ENCODE results near the gene SEC14L2. TPM values are rescaled to one million over a fixed set of nuclear protein-coding genes. Genes with fewer than 3 reads are reported as not detected.

Gene SEC14L2
- polyA plus RNA-seq, 3 donors from 2014 or later: 0.23 to 1.6 TPM; not detected in 1

DNA sequence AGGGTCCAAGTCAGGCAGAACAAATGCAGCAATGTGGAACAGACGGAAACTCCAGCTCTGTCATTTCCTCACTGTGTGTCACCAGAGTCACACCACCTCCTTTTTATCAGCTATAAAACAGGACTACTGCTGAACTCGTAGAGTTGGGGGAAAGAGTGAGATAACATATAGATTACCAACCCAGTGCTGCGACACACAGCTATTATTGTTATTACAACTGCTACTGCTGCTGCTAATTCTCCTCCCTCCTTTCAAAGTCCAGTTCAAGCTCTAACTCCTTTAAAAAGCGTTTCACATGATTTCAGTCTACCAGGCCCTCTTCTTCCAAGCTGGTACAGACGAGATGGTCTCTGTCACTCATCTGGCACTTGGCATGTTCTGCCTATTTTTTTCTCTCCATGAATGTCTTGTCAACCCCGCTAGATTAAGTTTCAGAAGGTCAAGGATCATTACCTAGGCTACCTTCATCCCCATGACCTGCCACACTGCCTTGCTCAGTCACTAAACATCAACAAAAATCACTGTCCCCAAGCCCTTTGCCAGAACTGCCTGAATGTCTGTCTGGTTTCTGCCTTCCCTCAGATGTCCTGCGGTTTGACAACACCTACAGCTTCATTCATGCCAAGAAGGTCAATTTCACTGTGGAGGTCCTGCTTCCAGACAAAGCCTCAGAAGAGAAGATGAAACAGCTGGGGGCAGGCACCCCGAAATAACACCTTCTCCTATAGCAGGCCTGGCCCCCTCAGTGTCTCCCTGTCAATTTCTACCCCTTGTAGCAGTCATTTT lies 25.1 kb downstream of the SEC14L2 start:
- peaks cover 9 to 21% (median 15%) of the 10 kb centered on the region in 3 donors for H3K27me3 Mint-ChIP-seq (ENCODE audit: low read depth in 3 of 3)
- H3K4me3 Mint-ChIP-seq: peak overlapping the region; percentile 97 to 99 (median 98)
- no peak for DNase-seq
- H3K4me1 Mint-ChIP-seq: peaks cover 40 to 51% of the 10 kb centered on the region in 2 donors
- peaks cover 0 to 5% (median 4%) of the 10 kb centered on the region in 3 donors for H3K36me3 Mint-ChIP-seq
- peak overlapping the region; percentile 8 to 100 (median 99) for H3K27ac Mint-ChIP-seq
- no peaks in the 10 kb centered on the region for H3K9me3 Mint-ChIP-seq

DNA sequence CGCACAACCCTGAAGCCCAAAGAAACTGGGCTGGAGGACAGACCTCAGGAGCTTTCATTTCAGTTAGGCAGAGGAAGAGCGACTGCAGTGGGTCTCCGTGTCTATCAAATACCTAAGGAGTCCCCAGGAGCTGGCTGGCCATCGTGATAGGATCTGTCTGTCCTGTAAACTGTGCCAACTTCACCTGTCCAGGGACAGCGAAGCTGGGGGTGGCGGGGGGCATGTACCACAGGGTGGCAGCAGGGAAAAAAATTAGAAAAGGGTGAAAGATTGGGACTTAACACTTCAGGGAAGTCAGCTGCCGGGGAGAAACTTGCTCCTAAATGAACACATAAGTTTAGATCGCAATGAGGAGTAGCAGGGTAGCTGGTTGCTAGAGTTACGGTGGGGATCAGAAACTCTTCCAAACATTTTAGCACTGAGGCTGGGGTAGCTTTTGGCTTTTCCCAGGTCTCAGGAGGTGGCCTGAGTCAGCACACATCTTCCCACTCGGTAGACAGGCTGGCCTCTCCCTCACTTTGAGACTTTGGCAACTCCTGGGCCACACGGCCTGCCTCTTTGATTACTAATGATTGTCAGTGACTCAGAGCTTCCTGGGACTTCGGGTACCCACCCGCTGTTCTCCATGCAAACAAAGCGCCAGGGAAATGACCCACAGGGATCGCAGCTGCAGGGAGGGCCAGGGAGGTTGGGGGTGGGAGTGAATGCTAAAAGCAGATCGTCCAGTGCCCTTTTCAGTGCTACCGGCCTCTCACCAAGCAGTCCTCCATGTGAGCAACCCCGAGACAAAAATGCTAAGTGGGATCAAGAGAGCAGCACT lies 25.9 kb downstream of the SEC14L2 start:
- Mint-ChIP-seq H3K36me3 (peaks cover 1 to 5% (median 4%) of the 10 kb centered on the region in 3 donors), H3K27ac (peak overlapping the region; percentile 98 to 100 (median 99)), H3K27me3 (ENCODE audit: low read depth in 3 of 3) (peaks cover 9 to 21% (median 15%) of the 10 kb centered on the region in 3 donors), H3K4me1 (peaks cover 44 to 58% of the 10 kb centered on the region in 2 donors), H3K9me3 (no peaks in the 10 kb centered on the region), H3K4me3 (peak overlapping the region; percentile 97 to 99 (median 98))
- DNase-seq: no peak

DNA sequence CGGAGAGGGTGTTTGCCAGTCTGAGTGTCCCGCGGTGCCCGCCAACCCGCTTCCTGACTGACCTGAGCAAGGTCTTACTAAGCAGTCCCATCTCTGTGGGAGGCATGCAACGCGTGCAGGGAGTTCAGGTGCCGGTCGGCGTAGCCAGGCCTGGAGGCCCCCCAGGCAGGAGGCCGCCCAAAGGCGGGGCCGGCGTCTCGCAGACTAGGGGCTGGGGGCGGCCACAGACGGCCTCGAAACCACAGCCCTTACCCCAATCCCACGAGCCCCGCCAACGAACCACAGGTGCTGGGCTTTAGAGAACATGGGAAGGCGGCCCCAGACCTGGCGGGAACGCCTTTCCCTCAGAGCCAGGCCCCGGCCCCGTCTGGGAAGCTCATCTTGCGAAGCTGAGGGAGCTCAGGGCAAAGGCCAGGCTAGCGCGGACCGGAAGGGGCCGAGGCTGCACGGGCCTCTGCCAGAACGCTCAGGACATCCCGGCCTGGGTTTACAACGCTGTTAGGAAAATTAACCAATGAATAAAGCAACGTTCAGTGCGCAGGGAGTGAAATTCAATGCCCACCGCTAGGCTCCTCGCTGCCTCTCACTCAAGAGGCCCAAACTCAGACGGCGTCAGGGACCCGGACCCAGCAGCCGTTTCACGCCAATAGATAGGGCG lies 26.6 kb downstream of the SEC14L2 start:
- Mint-ChIP-seq H3K27me3 (ENCODE audit: low read depth in 3 of 3) (peaks cover 9 to 21% (median 15%) of the 10 kb centered on the region in 3 donors), H3K9me3 (no peaks in the 10 kb centered on the region)

DNA sequence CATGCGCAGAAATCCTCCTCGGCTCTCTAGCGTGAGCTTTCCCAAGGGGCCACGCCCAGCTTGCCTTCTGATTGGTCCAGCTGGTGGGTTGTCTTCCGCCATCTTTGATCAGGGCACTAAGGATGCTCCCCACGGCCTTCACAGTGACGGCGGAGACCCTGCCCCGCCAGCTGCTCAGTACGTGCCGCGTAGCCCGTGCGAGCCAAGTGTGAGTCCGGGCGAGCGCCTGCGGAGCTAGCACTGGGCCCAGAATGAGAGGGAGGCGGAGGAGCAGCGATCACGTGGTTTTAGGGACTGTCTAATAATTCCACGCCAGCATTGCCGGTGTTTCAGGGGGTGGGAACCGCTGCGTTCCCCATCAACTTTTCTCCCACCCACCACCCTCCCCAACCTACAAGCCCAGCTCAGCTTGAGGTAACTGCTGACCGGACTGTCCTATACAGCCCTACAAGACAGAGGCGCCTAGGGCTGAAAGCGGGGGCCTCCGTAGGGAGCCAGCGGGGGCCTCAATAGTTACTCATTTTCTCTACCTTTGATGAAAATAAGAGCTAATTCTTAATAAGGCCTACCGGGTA lies 27.2 kb downstream of the SEC14L2 start:
- Mint-ChIP-seq H3K27me3 (ENCODE audit: low read depth in 3 of 3) (peaks cover 10 to 21% (median 15%) of the 10 kb centered on the region in 3 donors), H3K27ac (peak overlapping the region; percentile 98 to 100 (median 99)), H3K36me3 (peaks cover 0 to 7% (median 5%) of the 10 kb centered on the region in 3 donors), H3K4me1 (peaks cover 44 to 58% of the 10 kb centered on the region in 2 donors), H3K9me3 (no peaks in the 10 kb centered on the region), H3K4me3 (peak overlapping the region; percentile 97 to 99 (median 98))
- DNase-seq: peak; percentile 97 to 99 (median 98)

More for the DNA sequence above, 26.6 kb downstream of the SEC14L2 start:
- peaks cover 44 to 58% of the 10 kb centered on the region in 2 donors for H3K4me1 Mint-ChIP-seq
- peaks cover 0 to 7% (median 5%) of the 10 kb centered on the region in 3 donors for H3K36me3 Mint-ChIP-seq
- peak overlapping the region; percentile 98 to 100 (median 99) for H3K27ac Mint-ChIP-seq
- no peak for DNase-seq
- H3K4me3 Mint-ChIP-seq: peak overlapping the region; percentile 97 to 99 (median 98)

DNA sequence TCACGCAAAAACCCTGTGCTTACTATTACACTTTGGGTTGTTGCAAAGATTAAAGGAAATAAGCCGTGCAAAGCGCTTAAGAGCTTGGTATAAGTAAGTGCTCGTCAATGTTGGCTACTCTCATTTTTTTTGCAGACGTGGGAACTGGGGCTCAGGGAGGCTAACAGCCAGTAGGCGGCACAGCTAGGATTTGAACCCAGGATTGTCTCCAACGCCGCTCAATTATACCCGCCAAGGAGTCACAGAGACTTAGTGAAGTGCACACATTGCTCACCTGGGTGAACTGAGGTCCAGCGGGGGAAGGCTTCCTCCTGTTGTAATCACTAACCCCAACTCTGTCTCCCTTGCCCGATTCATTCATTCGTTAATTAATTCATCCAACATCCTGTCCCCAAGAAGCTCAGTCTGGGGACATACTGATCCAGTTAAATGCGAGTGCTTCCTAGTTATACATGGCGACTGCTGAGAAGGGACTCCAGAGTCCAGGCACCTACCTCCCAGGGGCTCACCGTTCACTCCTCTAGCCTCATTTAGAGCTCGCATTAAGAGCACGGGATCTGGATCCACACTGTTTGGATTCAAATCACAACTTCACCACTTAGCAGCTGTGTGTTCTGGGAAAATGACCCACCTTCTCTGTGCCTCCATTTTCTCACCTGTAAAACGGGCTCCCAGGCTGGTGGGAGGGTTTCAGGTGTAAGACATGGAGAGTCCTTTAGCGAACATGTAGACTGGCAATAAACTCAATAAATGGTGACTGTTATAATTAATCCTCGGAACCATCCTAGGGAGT lies 27.9 kb downstream of the SEC14L2 start:
- H3K4me1 Mint-ChIP-seq: peaks cover 44 to 58% of the 10 kb centered on the region in 2 donors
- no peak for DNase-seq
- peak overlapping the region; percentile 98 to 100 (median 99) for H3K27ac Mint-ChIP-seq
- peaks cover 10 to 21% (median 15%) of the 10 kb centered on the region in 3 donors for H3K27me3 Mint-ChIP-seq (ENCODE audit: low read depth in 3 of 3)
- H3K9me3 Mint-ChIP-seq: no peaks in the 10 kb centered on the region
- H3K4me3 Mint-ChIP-seq: peak overlapping the region; percentile 97 to 99 (median 98)
- peaks cover 0 to 7% (median 5%) of the 10 kb centered on the region in 3 donors for H3K36me3 Mint-ChIP-seq

DNA sequence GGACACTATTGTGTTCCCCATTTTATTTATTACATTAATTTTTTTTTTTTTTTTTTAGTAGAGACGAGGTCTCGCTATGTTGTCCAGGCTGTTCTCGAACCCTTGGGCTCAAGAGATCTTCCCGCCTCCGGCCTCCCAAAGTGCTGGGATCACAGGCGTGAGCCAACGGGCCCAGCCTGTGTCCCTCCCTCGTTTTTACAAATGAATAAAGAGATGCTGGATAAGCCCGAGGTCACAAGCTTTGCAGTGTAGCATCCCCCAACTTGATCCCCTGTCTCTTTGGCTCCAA lies 28.5 kb downstream of the SEC14L2 start:
- H3K36me3 Mint-ChIP-seq: peaks cover 0 to 11% (median 9%) of the 10 kb centered on the region in 3 donors
- no peaks in the 10 kb centered on the region for H3K9me3 Mint-ChIP-seq
- H3K4me3 Mint-ChIP-seq: peak overlapping the region; percentile 85 to 99 (median 97)
- peaks cover 10 to 21% (median 15%) of the 10 kb centered on the region in 3 donors for H3K27me3 Mint-ChIP-seq (ENCODE audit: low read depth in 3 of 3)
- DNase-seq: no peak
- H3K27ac Mint-ChIP-seq: peak overlapping the region; percentile 92 to 99 (median 94)
- H3K4me1 Mint-ChIP-seq: peaks cover 44 to 58% of the 10 kb centered on the region in 2 donors

DNA sequence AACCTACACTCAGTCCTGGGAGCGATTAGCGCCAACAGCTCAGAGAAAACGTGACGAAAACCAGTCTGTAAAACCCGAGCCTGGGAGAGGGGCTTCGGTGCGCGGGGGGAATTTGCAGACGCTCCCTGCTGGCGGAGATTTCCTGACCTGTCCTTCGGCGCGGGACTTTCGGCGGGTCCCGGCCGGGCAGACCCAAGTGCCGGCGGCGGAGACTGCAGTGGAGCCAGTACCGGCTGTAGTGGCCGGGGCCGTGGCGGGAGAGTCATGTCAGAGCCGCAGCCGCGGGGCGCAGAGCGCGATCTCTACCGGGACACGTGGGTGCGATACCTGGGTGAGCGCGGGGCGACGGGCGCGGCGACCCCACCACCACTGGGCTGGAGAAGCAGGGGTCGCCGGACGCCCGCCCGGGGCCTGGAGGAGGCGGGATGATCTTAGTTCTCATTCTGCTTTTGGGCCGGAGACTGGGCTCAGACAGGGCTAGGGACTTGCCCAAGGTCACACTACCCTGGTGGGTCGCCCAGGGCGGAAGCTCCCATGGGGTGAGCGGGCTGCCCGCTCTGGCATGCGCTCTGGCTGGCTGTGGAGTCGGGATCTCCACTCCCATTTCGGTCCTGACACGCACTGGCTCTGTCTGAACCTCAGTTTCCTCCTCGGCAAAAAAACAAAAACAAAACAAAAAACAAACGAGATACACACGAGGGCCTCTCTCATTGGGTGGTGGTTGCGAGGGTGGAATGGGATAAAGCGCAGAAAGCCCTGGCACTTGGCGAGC lies 29.0 kb downstream of the SEC14L2 start, which contains the start of gene MTFP1:
Gene MTFP1, plus strand, starts transcription at position 153 of the 772 bp plus-strand sequence. Its CDS starts 112 bp downstream, at position 265.
- peak within 1 kb of the TSS; percentile 98 to 100 (median 99) for H3K27ac Mint-ChIP-seq
- H3K27me3 Mint-ChIP-seq (ENCODE audit: low read depth in 3 of 3): peaks cover 10 to 21% (median 15%) of the 10 kb centered on the region in 3 donors
- DNase-seq: peak; percentile 44 to 60 (median 46)
- peaks cover 44 to 58% of the 10 kb centered on the region in 2 donors for H3K4me1 Mint-ChIP-seq
- peaks cover 0 to 12% (median 5%) of the 10 kb centered on the region in 3 donors for H3K36me3 Mint-ChIP-seq
- H3K4me3 Mint-ChIP-seq: peak within 1 kb of the TSS; percentile 97 to 99 (median 98)
- no peaks in the 10 kb centered on the region for H3K9me3 Mint-ChIP-seq

DNA sequence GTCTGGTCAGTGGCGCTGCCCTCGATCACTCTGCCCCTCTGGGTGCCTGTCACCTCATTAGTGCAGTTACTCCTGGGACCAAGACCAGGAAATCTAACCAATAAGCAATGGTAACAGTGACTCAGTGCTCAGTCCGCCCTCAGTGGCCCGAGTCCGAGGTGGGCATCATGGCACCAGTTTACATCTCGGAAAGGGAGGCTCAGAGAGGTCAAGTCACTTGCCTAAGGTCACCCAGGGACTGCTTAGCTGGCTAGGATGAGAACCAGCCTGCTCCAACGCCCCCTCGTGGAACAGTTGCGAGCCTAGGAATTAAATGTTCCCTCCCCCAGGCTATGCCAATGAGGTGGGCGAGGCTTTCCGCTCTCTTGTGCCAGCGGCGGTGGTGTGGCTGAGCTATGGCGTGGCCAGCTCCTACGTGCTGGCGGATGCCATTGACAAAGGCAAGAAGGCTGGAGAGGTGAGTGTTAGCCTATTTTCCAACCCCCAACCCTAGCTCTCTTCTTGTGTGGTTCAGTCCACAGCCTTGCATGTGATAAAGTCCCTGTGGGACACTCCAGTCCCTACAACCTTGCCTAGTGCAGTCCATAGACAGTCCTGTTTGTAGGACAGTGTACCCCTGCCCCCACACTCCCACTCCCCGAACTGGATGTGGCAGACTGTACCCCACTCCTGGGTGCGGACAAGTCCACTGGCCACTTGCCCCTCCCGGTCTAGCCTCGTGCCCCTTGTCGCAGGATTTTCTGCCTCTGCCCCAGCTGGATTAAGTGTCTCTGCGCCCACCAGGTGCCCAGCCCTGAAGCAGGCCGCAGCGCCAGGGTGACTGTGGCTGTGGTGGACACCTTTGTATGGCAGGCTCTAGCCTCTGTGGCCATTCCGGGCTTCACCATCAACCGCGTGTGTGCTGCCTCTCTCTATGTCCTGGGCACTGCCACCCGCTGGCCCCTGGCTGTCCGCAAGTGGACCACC lies 29.9 kb downstream of the SEC14L2 start:
- H3K4me3 Mint-ChIP-seq: peak overlapping the region; percentile 85 to 99 (median 97)
- peak overlapping the region; percentile 92 to 99 (median 94) for H3K27ac Mint-ChIP-seq
- DNase-seq: peak; percentile 70 to 86 (median 75)
- H3K4me1 Mint-ChIP-seq: peaks cover 44 to 57% of the 10 kb centered on the region in 2 donors
- H3K36me3 Mint-ChIP-seq: peaks cover 0 to 12% (median 4%) of the 10 kb centered on the region in 3 donors
- H3K27me3 Mint-ChIP-seq (ENCODE audit: low read depth in 3 of 3): peaks cover 10 to 21% (median 15%) of the 10 kb centered on the region in 3 donors
- no peaks in the 10 kb centered on the region for H3K9me3 Mint-ChIP-seq

DNA sequence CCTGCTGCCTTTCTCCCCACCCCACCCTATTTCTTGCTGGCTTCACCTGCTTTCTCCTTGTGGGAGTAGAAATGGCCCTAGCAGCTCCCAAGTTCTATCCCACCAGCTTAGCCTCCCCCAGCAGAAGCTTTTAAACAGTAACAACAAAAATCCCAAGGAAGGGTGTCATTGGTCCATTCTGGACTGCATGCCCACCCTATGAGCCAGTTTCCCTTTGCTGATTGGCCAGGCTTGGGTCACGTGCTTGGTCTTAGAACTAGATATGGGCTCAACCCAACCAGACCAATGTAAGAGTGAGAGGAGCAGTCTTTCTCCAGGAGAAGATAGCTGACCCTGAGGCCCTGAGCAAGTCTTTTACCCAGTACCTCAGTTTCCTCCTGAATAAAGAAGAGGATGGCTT lies 31.1 kb downstream of the SEC14L2 start:
- peaks cover 37 to 45% of the 10 kb centered on the region in 2 donors for H3K4me1 Mint-ChIP-seq
- peak overlapping the region in 1 of 5 donors; percentile 4 for H3K4me3 Mint-ChIP-seq
- H3K27ac Mint-ChIP-seq: peak overlapping the region in 3 of 6 donors; percentile 41 to 99 (median 64)
- peaks cover 10 to 18% (median 15%) of the 10 kb centered on the region in 3 donors for H3K27me3 Mint-ChIP-seq (ENCODE audit: low read depth in 3 of 3)
- no peak for DNase-seq
- peaks cover 0 to 12% (median 4%) of the 10 kb centered on the region in 3 donors for H3K36me3 Mint-ChIP-seq
- no peaks in the 10 kb centered on the region for H3K9me3 Mint-ChIP-seq

DNA sequence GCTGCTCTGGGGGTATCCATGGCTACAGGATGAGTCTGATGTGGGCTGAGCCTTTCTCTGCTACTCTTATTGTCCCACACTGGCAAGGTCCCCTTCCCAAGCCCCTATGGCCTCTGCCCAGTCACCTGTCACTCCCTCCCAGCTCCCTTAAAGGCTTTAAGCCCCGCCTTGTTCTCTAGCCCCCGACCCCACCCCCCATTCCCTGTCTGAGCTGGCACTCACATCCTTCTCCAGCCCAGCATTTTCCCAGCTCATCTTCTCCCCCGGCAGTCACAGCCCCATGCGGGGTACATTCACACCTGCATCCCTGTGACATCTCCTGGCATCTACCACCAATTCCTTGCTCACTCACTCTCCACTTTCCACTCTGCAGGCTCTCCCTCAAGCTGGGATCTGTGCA lies 33.1 kb downstream of the SEC14L2 start:
- Mint-ChIP-seq H3K36me3 (peaks cover 4 to 12% (median 4%) of the 10 kb centered on the region in 3 donors), H3K4me3 (no peak overlapping the region), H3K9me3 (no peaks in the 10 kb centered on the region), H3K27me3 (ENCODE audit: low read depth in 3 of 3) (peaks cover 8 to 17% (median 11%) of the 10 kb centered on the region in 3 donors), H3K27ac (peak overlapping the region in 3 of 6 donors; percentile 44 to 90 (median 75)), H3K4me1 (peaks cover 29 to 34% of the 10 kb centered on the region in 2 donors)
- DNase-seq: no peak

DNA sequence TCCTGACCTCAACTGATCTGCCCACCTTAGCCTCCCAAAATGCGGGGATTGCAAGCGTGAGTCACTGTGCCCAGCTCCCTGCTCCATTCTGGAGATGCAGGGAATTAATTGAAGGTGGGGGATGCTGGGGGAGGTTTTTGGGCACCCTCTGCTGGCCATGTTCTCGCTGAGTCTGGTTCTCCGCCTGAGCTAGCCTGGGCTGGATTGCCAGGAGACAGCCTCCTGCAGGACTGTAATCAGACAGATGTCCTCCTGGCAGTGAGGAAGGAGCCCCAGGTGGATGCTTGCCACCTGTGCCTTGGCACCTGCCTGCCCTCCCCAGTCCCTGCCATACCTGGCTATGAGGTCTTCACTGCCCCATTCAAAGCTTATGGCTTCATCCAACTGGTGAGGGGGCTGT lies 34.1 kb downstream of the SEC14L2 start:
- H3K4me3 Mint-ChIP-seq: no peak overlapping the region
- no peak for DNase-seq
- H3K27ac Mint-ChIP-seq: no peak overlapping the region
- H3K4me1 Mint-ChIP-seq: peaks cover 32 to 34% of the 10 kb centered on the region in 2 donors
- peaks cover 2 to 8% (median 7%) of the 10 kb centered on the region in 6 donors for H3K9me3 Mint-ChIP-seq
- peaks cover 10 to 19% (median 12%) of the 10 kb centered on the region in 3 donors for H3K36me3 Mint-ChIP-seq
- H3K27me3 Mint-ChIP-seq (ENCODE audit: low read depth in 3 of 3): peaks cover 12 to 19% (median 14%) of the 10 kb centered on the region in 3 donors
